DOHH2 (cell line): ENCODE measurements around the gene IFRD2.

Source experiments
- CTCF ChIP-seq: fragments of 200-600 bp; sonication (generic); IDR thresholded peaks from one replicate; pipeline ENCODE4 v1.5.1; 2014; ENCODE audit warnings: antibody characterized with exemption, mild to moderate bottlenecking, low read depth, low read length; ENCODE audit not compliant: poor library complexity, severe bottlenecking
- EZH2phosphoT487 ChIP-seq: fragments of 200-600 bp; sonication (generic); IDR thresholded peaks from 2 replicates; pipeline ENCODE4 v1.6.1; 2017; ENCODE audit warnings: borderline replicate concordance, mild to moderate bottlenecking, antibody characterized with exemption, low read length, moderate library complexity, mixed read lengths

- no peak for TF ChIP-seq CTCF
- no peak for TF ChIP-seq EZH2phosphoT487
These were observed 1.0 kb upstream of the IFRD2 start for GRCh38 chr3:50293079-50293801.
